Stomach (tissue), 9 donors: ENCODE measurements around the gene NAV1. TPM values are rescaled to one million over a fixed set of nuclear protein-coding genes. Genes with fewer than 3 reads are reported as not detected.
A peak's percentile ranks its signal among the peaks of the same experiment; 100 is the strongest.

ENCODE experiments used
- DNase-seq, 2 donors: peaks; one replicate each; pipeline versions ENCODE4 v3.0.0 to v3.0.0-alpha.2; 2013 to 2019
- H3K27ac ChIP-seq, 5 donors: fragments of 200-600 bp in 4 of 5; sonication (generic) in 4 of 5; one replicate each; pipeline ENCODE4 v1.5.1; 2013 to 2019; ENCODE audit warnings: mild to moderate bottlenecking in 1 of 5, moderate library complexity in 1 of 5
- H3K27me3 ChIP-seq, 3 donors: fragments of 200-600 bp; sonication (generic); one replicate each; pipeline ENCODE4 v1.5.1; 2017 to 2019; ENCODE audit warnings: mixed run types in 1 of 3
- H3K36me3 ChIP-seq, 4 donors: fragments of 200-600 bp; sonication (generic); 1 replicate in 3 of 4; 2 replicates in 1 of 4; pipeline ENCODE4 v1.5.1; 2016 to 2019
- H3K4me1 ChIP-seq, 4 donors: fragments of 200-600 bp; sonication (generic); one replicate each; pipeline ENCODE4 v1.5.1; 2016 to 2019
- H3K4me3 ChIP-seq, 4 donors: fragments of 200-600 bp; sonication (generic) in 3 of 4; one replicate each; pipeline ENCODE4 v1.5.1; 2016 to 2019; ENCODE audit warnings: mild to moderate bottlenecking in 1 of 4
- H3K9me3 ChIP-seq, 4 donors: fragments of 200-600 bp; sonication (generic); one replicate each; pipeline ENCODE4 v1.5.1; 2016 to 2019
- CTCF ChIP-seq, 7 experiments: fragments of 450-650 bp in 4 of 7; fragments of 200-600 bp in 3 of 7; sonication (generic) in 3 of 7; IDR thresholded peaks; one replicate each; pipeline ENCODE4 v1.5.1; 2016 to 2019; ENCODE audit warnings: antibody characterized with exemption in 7 of 7, control low read depth in 2 of 7, mild to moderate bottlenecking in 1 of 7
- EP300 ChIP-seq: sonication (generic); formaldehyde crosslinking; IDR thresholded peaks from one replicate; pipeline ENCODE4 v1.6.1; 2017; ENCODE audit warnings: antibody characterized with exemption
- POLR2A ChIP-seq, 4 donors: fragments of 450-650 bp; IDR thresholded peaks; one replicate each; pipeline ENCODE4 v1.6.1; 2016; ENCODE audit warnings: antibody characterized with exemption in 4 of 4, control low read depth in 2 of 4, mild to moderate bottlenecking in 1 of 4, moderate library complexity in 1 of 4
- POLR2AphosphoS5 ChIP-seq, 3 donors: sonication (generic); formaldehyde crosslinking; IDR thresholded peaks; one replicate each; pipeline ENCODE4 v1.6.1; 2016; ENCODE audit warnings: antibody characterized with exemption in 3 of 3
- WGBS, 5 donors: extraction: QIAGEN DNeasy Blood & Tissue Kit in 3 of 5; methylation state at CpG; one replicate each; pipeline versions ENCODE4 v1.1.5 to v1.1.7; 2013 to 2018; 5-methylcytosine and 5-hydroxymethylcytosine counted together
- intact Hi-C: fragments of 100-400 bp; cut with DNase I; formaldehyde crosslinking; loops from one replicate; pipeline ENCODE4 v1.15.1; 2023; ENCODE audit warnings: low total_unique reads
- polyA plus RNA-seq, 3 donors: library from polyadenylated mRNA; stranded (reverse); fragments of 200-250 nt; gene quantifications; one replicate each; pipeline ENCODE4 v1.2.3, GENCODE V29; 2013
- total RNA-seq, 5 donors: library from RNA; depleted of rRNA; stranded (reverse); fragments of >200 nt; gene quantifications; one replicate each; pipeline versions ENCODE4 v1.1.0 to v1.2.3, GENCODE V29; 2014 to 2016
- donor health status: healthy with polysubstance abuse.
- donor health status: Bipolar disorder and iron deficiency.
- donor health status: healthy.

The NAV1 gene
- total and polyA plus RNA-seq, 8 donors: 3.0 to 33.0 (median 11.9) TPM

GRCh38 chr1:201559679-201560162 lies 20.8 kb downstream of the NAV1 start:
- H3K27ac ChIP-seq: peak overlapping the region in 1 of 5 donors; percentile 28
- no peaks in the 10 kb centered on the region for H3K36me3 ChIP-seq
- peaks cover 10 to 42% (median 17%) of the 10 kb centered on the region in 4 donors for H3K4me1 ChIP-seq
- H3K9me3 ChIP-seq: no peaks in the 10 kb centered on the region
- peak; percentile 81 to 94 for DNase-seq
- H3K4me3 ChIP-seq: no peak overlapping the region
- no peaks in the 10 kb centered on the region for H3K27me3 ChIP-seq
- peak in 1 of 3 donors; percentile 67 for TF ChIP-seq POLR2AphosphoS5 (IDR thresholded peaks at IDR 0.05)
- peak in 5 of 7 experiments; percentile 89 to 99 (median 97) for TF ChIP-seq CTCF (IDR thresholded peaks at IDR 0.05)
- TF ChIP-seq EP300: no peak
- 9 to 15% (median 12%) methylated on average over 13 of the region's 13 CpGs for WGBS, 5 donors
- intact Hi-C loops: loop anchor here (2.0 to 10.0 kb wide), 2 partner anchors 145 to 235 kb away; no protein-coding TSS in a partner anchor

GRCh38 chr1:201560328-201561194 lies 21.6 kb downstream of the NAV1 start:
- 73 to 91% (median 81%) methylated on average over 7 to 9 of the region's 9 CpGs for WGBS, 5 donors
- H3K4me1 ChIP-seq: peaks cover 10 to 42% (median 17%) of the 10 kb centered on the region in 4 donors

DNA sequence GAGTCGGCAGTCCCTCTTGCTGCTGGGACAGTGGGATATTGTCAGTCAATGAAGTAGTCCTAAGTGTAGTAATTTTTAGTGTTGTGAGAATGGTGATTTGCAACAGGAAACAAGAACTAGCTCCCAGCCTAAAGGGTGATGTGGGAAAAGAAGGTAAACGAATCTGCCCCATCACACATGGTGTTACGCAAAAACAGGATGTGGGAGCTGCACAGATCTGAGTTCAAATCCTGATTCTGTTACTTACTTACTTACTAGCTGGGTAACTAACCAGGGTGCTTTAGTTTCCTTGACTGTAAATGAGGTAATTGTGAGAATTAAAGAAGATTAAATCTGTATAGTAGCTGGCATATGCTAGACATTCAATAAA lies 22.3 kb downstream of the NAV1 start:
- Histone ChIP-seq H3K9me3 (no peaks in the 10 kb centered on the region), H3K27me3 (no peaks in the 10 kb centered on the region), H3K4me1 (peaks cover 10 to 42% (median 17%) of the 10 kb centered on the region in 4 donors), H3K36me3 (no peaks in the 10 kb centered on the region), H3K27ac (peak overlapping the region in 1 of 5 donors; percentile 4), H3K4me3 (no peak overlapping the region)
- no peak for DNase-seq
- TF ChIP-seq POLR2AphosphoS5 (IDR thresholded peaks at IDR 0.05) (no peak), CTCF (IDR thresholded peaks at IDR 0.05) (no peak), POLR2A (IDR thresholded peaks at IDR 0.05) (no peak), EP300 (no peak)
- WGBS, 5 donors: 84 to 90% (median 89%) methylated on average over 3 of the region's 3 CpGs
- intact Hi-C loops: no loop called here

More at GRCh38 chr1:201560328-201561194, 21.6 kb downstream of the NAV1 start:
- H3K27ac ChIP-seq: peak overlapping the region in 2 of 5 donors; percentile 4 to 28
- H3K27me3 ChIP-seq: no peaks in the 10 kb centered on the region
- H3K4me3 ChIP-seq: no peak overlapping the region
- DNase-seq: no peak
- TF ChIP-seq EP300 (no peak), CTCF (IDR thresholded peaks at IDR 0.05) (no peak), POLR2A (IDR thresholded peaks at IDR 0.05) (no peak), POLR2AphosphoS5 (IDR thresholded peaks at IDR 0.05) (no peak)
- intact Hi-C loops: no loop called here
- no peaks in the 10 kb centered on the region for H3K9me3 ChIP-seq
- H3K36me3 ChIP-seq: no peaks in the 10 kb centered on the region

DNA sequence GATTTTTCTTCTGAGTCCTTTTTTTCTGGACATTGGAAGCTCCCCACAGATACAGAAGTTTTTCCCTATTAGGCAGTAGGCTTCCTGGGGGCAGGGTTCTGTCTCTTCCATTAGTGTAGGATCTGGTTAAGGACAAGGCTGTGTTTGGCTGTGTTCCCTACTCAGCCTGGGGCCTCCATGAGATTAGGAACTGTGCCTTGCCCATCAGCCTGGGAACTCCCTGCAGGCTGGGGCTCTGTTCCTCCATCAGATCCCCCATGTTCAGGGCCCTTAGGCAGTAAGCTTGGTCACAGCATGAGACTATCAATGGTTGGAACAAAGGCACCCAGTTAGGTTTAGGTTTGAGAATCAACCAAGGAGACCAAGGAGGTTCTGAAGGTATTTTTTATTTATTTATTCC lies 22.7 kb downstream of the NAV1 start:
- no peak for DNase-seq
- H3K4me3 ChIP-seq: no peak overlapping the region
- no peaks in the 10 kb centered on the region for H3K9me3 ChIP-seq
- H3K27ac ChIP-seq: peak overlapping the region in 3 of 5 donors; percentile 42 to 71 (median 65)
- no peaks in the 10 kb centered on the region for H3K27me3 ChIP-seq
- intact Hi-C loops: no loop called here
- TF ChIP-seq POLR2A (IDR thresholded peaks at IDR 0.05) (no peak), EP300 (no peak)
- no peaks in the 10 kb centered on the region for H3K36me3 ChIP-seq
- peaks cover 10 to 39% (median 17%) of the 10 kb centered on the region in 4 donors for H3K4me1 ChIP-seq
